Measurements from ENCODE around the gene KCNS3. TPM values are rescaled to one million over a fixed set of nuclear protein-coding genes. Genes with fewer than 3 reads are reported as not detected.

Gene KCNS3
- total RNA-seq, 1 donor from 2014 or later = 6.7 TPM

GRCh38 chr2:17930773-17931172, 52.3 kb downstream of the KCNS3 start:
- intact Hi-C loops (cut with DNase I) = no loop called here
- peaks cover 0 to 15% of the 10 kb centered on the region in 2 donors for H3K4me1 ChIP-seq
- no peak overlapping the region for H3K4me3 ChIP-seq
- H3K36me3 ChIP-seq = peaks cover 4 to 17% of the 10 kb centered on the region in 2 donors
- no peak overlapping the region for H3K27ac ChIP-seq
- no peak for DNase-seq (ENCODE audit: low spot score in 2 of 2)
- H3K27me3 ChIP-seq = no peaks in the 10 kb centered on the region
- TF ChIP-seq CTCF (IDR thresholded peaks at IDR 0.05) = no peak
- H3K9me3 ChIP-seq = no peaks in the 10 kb centered on the region

GRCh38 chr2:17933256-17933655, 54.8 kb downstream of the KCNS3 start:
- Histone ChIP-seq H3K9me3 (peaks cover 0 to 1% of the 10 kb centered on the region in 2 donors), H3K4me1 (peaks cover 0 to 23% of the 10 kb centered on the region in 2 donors), H3K27me3 (no peaks in the 10 kb centered on the region), H3K27ac (peak overlapping the region in 1 of 2 donors; percentile 19), H3K4me3 (no peak overlapping the region), H3K36me3 (peaks cover 4 to 17% of the 10 kb centered on the region in 2 donors)
- intact Hi-C loops (cut with DNase I) = no loop called here
- no peak for TF ChIP-seq CTCF (IDR thresholded peaks at IDR 0.05)
- no peak for DNase-seq (ENCODE audit: low spot score in 2 of 2)

- Histone ChIP-seq H3K4me1 (peaks cover 0 to 23% of the 10 kb centered on the region in 2 donors), H3K27me3 (no peaks in the 10 kb centered on the region), H3K4me3 (peak overlapping the region in 1 of 2 donors; percentile 59), H3K27ac (peak overlapping the region; percentile 86 to 91), H3K9me3 (peaks cover 0 to 6% of the 10 kb centered on the region in 2 donors), H3K36me3 (peaks cover 4 to 17% of the 10 kb centered on the region in 2 donors)
- intact Hi-C loops (cut with DNase I) = loop anchor here (1.0 to 2.0 kb wide), 2 partner anchors 43 to 56 kb away; partner anchors contain the start of gene KCNS3
- peak; percentile 69 to 93 for DNase-seq (ENCODE audit: low spot score in 2 of 2)
- TF ChIP-seq CTCF (IDR thresholded peaks at IDR 0.05) = no peak
These were observed 56.3 kb downstream of the KCNS3 start for GRCh38 chr2:17934721-17935120.

GRCh38 chr2:17935242-17935885, 56.9 kb downstream of the KCNS3 start:
- Histone ChIP-seq H3K27me3 (no peaks in the 10 kb centered on the region), H3K36me3 (peaks cover 4 to 17% of the 10 kb centered on the region in 2 donors), H3K4me3 (peak overlapping the region; percentile 3 to 59), H3K27ac (peak overlapping the region; percentile 86 to 91), H3K9me3 (peaks cover 0 to 6% of the 10 kb centered on the region in 2 donors), H3K4me1 (peaks cover 0 to 23% of the 10 kb centered on the region in 2 donors)
- no peak for DNase-seq (ENCODE audit: low spot score in 2 of 2)
- TF ChIP-seq CTCF (IDR thresholded peaks at IDR 0.05) = no peak
- intact Hi-C loops (cut with DNase I) = loop anchor here (2.0 kb wide), 1 partner anchor 57 kb away; the partner anchor contains the start of gene KCNS3

- peak overlapping the region in 1 of 2 donors; percentile 59 for H3K4me3 ChIP-seq
- H3K4me1 ChIP-seq = peaks cover 0 to 23% of the 10 kb centered on the region in 2 donors
- DNase-seq (ENCODE audit: low spot score in 2 of 2) = no peak
- peaks cover 0 to 6% of the 10 kb centered on the region in 2 donors for H3K9me3 ChIP-seq
- TF ChIP-seq CTCF (IDR thresholded peaks at IDR 0.05) = no peak
- peak overlapping the region in 1 of 2 donors; percentile 21 for H3K27ac ChIP-seq
- intact Hi-C loops (cut with DNase I) = no loop called here
- no peaks in the 10 kb centered on the region for H3K27me3 ChIP-seq
- H3K36me3 ChIP-seq = peaks cover 4 to 8% of the 10 kb centered on the region in 2 donors
These were observed 58.1 kb downstream of the KCNS3 start for GRCh38 chr2:17936599-17936998.
